PC-3 (cell line): ENCODE measurements around the gene PNMA8B. TPM values are rescaled to one million over a fixed set of nuclear protein-coding genes. Genes with fewer than 3 reads are reported as not detected.

Experiments
- ATAC-seq: fragments of 200-7000 bp; cut with Tn5 transposase; 2 replicates; pipeline ENCODE4 v1.9.1; 2020; ENCODE audit warnings: mild to moderate bottlenecking, moderate library complexity
- BruUV-seq: library from RNA; stranded (reverse); fragments of 400-500 nt; replicated peaks from 2 replicates; lab custom pipeline; 2021; lab: Mats Ljungman, UMichigan
- CTCF ChIA-PET: fragments of 300-600 bp; sonication (Branson Sonifier 250); formaldehyde crosslinking; loops from one replicate; lab custom pipeline; 2022; ENCODE audit warnings: antibody characterized with exemption; lab: Charles Lee
- POLR2A ChIA-PET: fragments of 300-600 bp; sonication (Branson Sonifier 250); formaldehyde crosslinking; loops from one replicate; lab custom pipeline; 2022; ENCODE audit warnings: antibody characterized with exemption; ENCODE audit not compliant: unreplicated experiment; lab: Charles Lee
- DNase-seq: peaks from one replicate; pipeline ENCODE4 v3.0.0-alpha.2; 2015
- H2AFZ ChIP-seq: fragments of 300-600 bp; sonication (generic); 2 replicates; pipeline ENCODE4 v1.6.0; 2016; ENCODE audit warnings: antibody characterized with exemption, low read length
- H3F3A ChIP-seq: fragments of 300-600 bp; sonication (generic); one replicate; pipeline ENCODE4 v1.6.0; 2017; ENCODE audit warnings: antibody characterized with exemption, low read length, control low read depth, mild to moderate bottlenecking; ENCODE audit not compliant: unreplicated experiment
- H3K27ac ChIP-seq: fragments of 300-600 bp; sonication (generic); 2 replicates; pipeline ENCODE4 v1.5.1; 2016; ENCODE audit warnings: mild to moderate bottlenecking, low read length
- H3K27me3 ChIP-seq: fragments of 300-600 bp; sonication (generic); 2 replicates; pipeline ENCODE4 v1.6.1; 2016; ENCODE audit warnings: low read length, mixed read lengths
- H3K36me3 ChIP-seq: fragments of 300-600 bp; sonication (generic); 2 replicates; pipeline ENCODE4 v1.6.1; 2016; ENCODE audit warnings: low read depth, mixed run types, low read length, mixed read lengths
- H3K4me1 ChIP-seq: fragments of 300-600 bp; sonication (generic); 2 replicates; pipeline ENCODE4 v1.5.1; 2016; ENCODE audit warnings: low read length; ENCODE audit not compliant: insufficient read depth
- H3K4me2 ChIP-seq: fragments of 300-600 bp; sonication (generic); 2 replicates; pipeline ENCODE4 v1.6.0; 2016; ENCODE audit warnings: low read length
- H3K4me3 ChIP-seq: fragments of 300-600 bp; sonication (generic); 2 replicates; pipeline ENCODE4 v1.5.1; 2016; ENCODE audit warnings: mild to moderate bottlenecking, low read length, mixed read lengths
- H3K79me2 ChIP-seq: fragments of 300-600 bp; sonication (generic); 2 replicates; pipeline ENCODE4 v1.6.1; 2017; ENCODE audit warnings: low read length, mixed read lengths
- H3K9ac ChIP-seq: fragments of 300-600 bp; sonication (generic); 2 replicates; pipeline ENCODE4 v1.6.0; 2016; ENCODE audit warnings: mild to moderate bottlenecking, low read length
- H3K9me2 ChIP-seq: fragments of 300-600 bp; sonication (generic); replicated peaks from 2 replicates; pipeline ENCODE4 v1.6.1; 2016; ENCODE audit warnings: mixed run types, low read length, mixed read lengths
- H3K9me3 ChIP-seq: fragments of 300-600 bp; sonication (generic); 2 replicates; pipeline ENCODE4 v1.6.1; 2016; ENCODE audit warnings: low read length, mixed read lengths
- H4K20me1 ChIP-seq: fragments of 300-600 bp; sonication (generic); 2 replicates; pipeline ENCODE4 v1.6.1; 2016; ENCODE audit warnings: low read length, mixed read lengths
- CTCF ChIP-seq: fragments of 300-600 bp; sonication (generic); conservative IDR thresholded peaks from 2 replicates; pipeline ENCODE4 v1.5.1; 2017; ENCODE audit warnings: antibody characterized with exemption, low read depth, mild to moderate bottlenecking, low read length
- EZH2 ChIP-seq: fragments of 300-600 bp; sonication (generic); IDR thresholded peaks from one replicate; pipeline ENCODE4 v1.6.1; 2017; ENCODE audit warnings: antibody characterized with exemption, mild to moderate bottlenecking, low read length; ENCODE audit not compliant: unreplicated experiment
- EZH2phosphoT487 ChIP-seq: fragments of 300-600 bp; sonication (generic); IDR thresholded peaks from 2 replicates; pipeline ENCODE4 v1.6.1; 2018; ENCODE audit warnings: mild to moderate bottlenecking, antibody characterized with exemption, low read length, borderline replicate concordance
- intact Hi-C: fragments of 100-400 bp; cut with micrococcal nuclease; formaldehyde crosslinking; loops from 2 replicates; pipeline ENCODE4 v1.9.0; 2023
- total RNA-seq: library from RNA; depleted of rRNA; stranded (reverse); fragments of >200 nt; gene quantifications from 2 replicates; pipeline ENCODE4 v1.2.3, GENCODE V29; 2014

Gene PNMA8B
- total RNA-seq, 1 experiment from 2014 or later, result not detected

GRCh38 chr19:46470376-46470775, 25.3 kb downstream of the PNMA8B start:
- TF ChIP-seq EZH2phosphoT487, result no peak
- no peak for TF ChIP-seq EZH2
- TF ChIP-seq CTCF, result no peak
- DNase-seq (no peak), ATAC-seq (no peak)
- Histone ChIP-seq H2AFZ (no peak overlapping the region), H3F3A (no peaks in the 10 kb centered on the region), H3K79me2 (no peaks in the 10 kb centered on the region), H3K27ac (no peak overlapping the region), H3K4me2 (no peak overlapping the region), H3K4me3 (no peak overlapping the region), H3K36me3 (no peaks in the 10 kb centered on the region), H4K20me1 (no peaks in the 10 kb centered on the region), H3K9ac (no peak overlapping the region), H3K4me1 (peaks cover 13% of the 10 kb centered on the region), H3K9me3 (no peaks in the 10 kb centered on the region), H3K9me2 (no peaks in the 10 kb centered on the region), H3K27me3 (no peaks in the 10 kb centered on the region)
- ChIA-PET CTCF (no interaction called here), POLR2A (no interaction called here)
- no TSS peak for BruUV-seq
- intact Hi-C loops, result no loop called here

GRCh38 chr19:46469541-46470185, 26.0 kb downstream of the PNMA8B start:
- Histone ChIP-seq H3K9me2 (no peaks in the 10 kb centered on the region), H2AFZ (no peak overlapping the region), H3K27ac (no peak overlapping the region), H3K79me2 (no peaks in the 10 kb centered on the region), H3K4me1 (peaks cover 13% of the 10 kb centered on the region), H3K4me2 (no peak overlapping the region), H3F3A (no peaks in the 10 kb centered on the region), H4K20me1 (no peaks in the 10 kb centered on the region), H3K9ac (no peak overlapping the region), H3K4me3 (no peak overlapping the region), H3K36me3 (no peaks in the 10 kb centered on the region), H3K9me3 (no peaks in the 10 kb centered on the region), H3K27me3 (no peaks in the 10 kb centered on the region)
- no TSS peak for BruUV-seq
- intact Hi-C loops, result no loop called here
- DNase-seq (no peak), ATAC-seq (no peak)
- CTCF ChIA-PET, result no interaction called here
- POLR2A ChIA-PET, result no interaction called here
- TF ChIP-seq EZH2phosphoT487 (no peak), CTCF (no peak), EZH2 (no peak)

- ChIA-PET POLR2A (interaction anchor here (0.6 kb wide), 1 partner anchor 8 kb away, joined by 4 read pairs; no protein-coding TSS in a partner anchor), CTCF (no interaction called here)
- Histone ChIP-seq H4K20me1 (no peaks in the 10 kb centered on the region), H2AFZ (peak overlapping the region; percentile 54; the same call in 1 of the 2 replicates), H3K36me3 (no peaks in the 10 kb centered on the region), H3K4me3 (peak overlapping the region; percentile 47), H3K79me2 (no peaks in the 10 kb centered on the region), H3K4me1 (peaks cover 13% of the 10 kb centered on the region), H3K27me3 (no peaks in the 10 kb centered on the region), H3K9me2 (no peaks in the 10 kb centered on the region), H3K9me3 (no peaks in the 10 kb centered on the region), H3F3A (no peaks in the 10 kb centered on the region), H3K9ac (no peak overlapping the region), H3K27ac (peak overlapping the region; percentile 30), H3K4me2 (peak overlapping the region; percentile 73)
- TF ChIP-seq EZH2phosphoT487 (no peak), EZH2 (no peak), CTCF (no peak)
- DNase-seq, result peak; percentile 73
- intact Hi-C loops, result no loop called here
- ATAC-seq, result peak; percentile 84
- BruUV-seq, result no TSS peak
These were observed 29.0 kb downstream of the PNMA8B start for GRCh38 chr19:46466536-46467196.
